Mesenchymal stem cell (in vitro differentiated cells and primary cell): Measurements from ENCODE around the gene KRTCAP2.

Experiments
- DNase-seq: peaks from one replicate; pipeline ENCODE4 v3.0.0-alpha.2; 2013
- H2AFZ ChIP-seq: one replicate; pipeline ENCODE4 v1.6.1; 2013; ENCODE audit warnings: low read depth, mild to moderate bottlenecking, control low read depth, inconsistent platforms, low read length, moderate library complexity
- H2AK5ac ChIP-seq: 2 replicates; pipeline ENCODE4 v1.6.1; 2013; ENCODE audit warnings: low read length, moderate library complexity, mild to moderate bottlenecking, inconsistent platforms; ENCODE audit not compliant: severe bottlenecking
- H2BK120ac ChIP-seq: one replicate; pipeline ENCODE4 v1.6.1; 2013; ENCODE audit warnings: low read depth, mild to moderate bottlenecking, inconsistent platforms, low read length, moderate library complexity
- H2BK12ac ChIP-seq, 2 experiments: one replicate each; pipeline ENCODE4 v1.6.1; 2013; ENCODE audit warnings: inconsistent platforms in 2 of 2, low read length in 2 of 2, mild to moderate bottlenecking in 2 of 2, moderate library complexity in 2 of 2, control low read depth in 1 of 2
- H2BK15ac ChIP-seq: one replicate; pipeline ENCODE4 v1.6.1; 2013; ENCODE audit warnings: mild to moderate bottlenecking, low read depth, inconsistent platforms; ENCODE audit not compliant: poor library complexity, severe bottlenecking
- H2BK5ac ChIP-seq: 2 replicates; pipeline ENCODE4 v1.6.1; 2013; ENCODE audit warnings: low read depth, mild to moderate bottlenecking, low read length, control low read depth, inconsistent platforms; ENCODE audit not compliant: poor library complexity, severe bottlenecking
- H3K14ac ChIP-seq, 2 experiments: one replicate each; pipeline ENCODE4 v1.6.1; 2013; ENCODE audit warnings: inconsistent platforms in 2 of 2, low read length in 2 of 2, control low read depth in 1 of 2, mild to moderate bottlenecking in 1 of 2, moderate library complexity in 1 of 2
- H3K18ac ChIP-seq, 2 experiments: one replicate each; pipeline ENCODE4 v1.6.1; 2013; ENCODE audit warnings: inconsistent platforms in 2 of 2, low read length in 2 of 2, control low read depth in 1 of 2, low read depth in 1 of 2, mild to moderate bottlenecking in 1 of 2
- H3K23ac ChIP-seq, 2 experiments: one replicate each; pipeline ENCODE4 v1.6.1; 2013; ENCODE audit warnings: inconsistent platforms in 2 of 2, low read length in 2 of 2, mild to moderate bottlenecking in 2 of 2, moderate library complexity in 2 of 2, control low read depth in 1 of 2
- H3K27ac ChIP-seq: 2 replicates; pipeline ENCODE4 v1.5.1; 2013; ENCODE audit warnings: mild to moderate bottlenecking, moderate library complexity, low read length, control low read depth, inconsistent platforms; ENCODE audit not compliant: poor library complexity, severe bottlenecking
- H3K27me3 ChIP-seq, 2 experiments: 2 replicates each; pipeline versions ENCODE4 v1.6.1 to v1.7.0; 2013; ENCODE audit warnings: low read length in 2 of 2, mild to moderate bottlenecking in 2 of 2, moderate library complexity in 2 of 2, control low read depth in 1 of 2, inconsistent platforms in 1 of 2; ENCODE audit not compliant: control insufficient read depth in 1 of 2, insufficient read depth in 1 of 2
- H3K36me3 ChIP-seq, 2 experiments: 2 replicates each; pipeline versions ENCODE4 v1.6.1 to v1.7.0; 2013; ENCODE audit warnings: low read length in 2 of 2, control low read depth in 1 of 2, inconsistent platforms in 1 of 2, low read depth in 1 of 2, mild to moderate bottlenecking in 1 of 2; ENCODE audit not compliant: insufficient read depth in 2 of 2, control insufficient read depth in 1 of 2
- H3K4ac ChIP-seq, 2 experiments: one replicate each; pipeline ENCODE4 v1.6.1; 2013; ENCODE audit warnings: inconsistent platforms in 2 of 2, low read length in 2 of 2, mild to moderate bottlenecking in 2 of 2, moderate library complexity in 2 of 2, control low read depth in 1 of 2, low read depth in 1 of 2
- H3K4me1 ChIP-seq: 2 replicates; pipeline ENCODE4 v1.6.1; 2013; ENCODE audit warnings: low read depth, low read length, control low read depth; ENCODE audit not compliant: control insufficient read depth, insufficient read depth
- H3K4me2 ChIP-seq: 2 replicates; pipeline ENCODE4 v1.6.1; 2013; ENCODE audit warnings: low read length, mild to moderate bottlenecking, inconsistent platforms; ENCODE audit not compliant: poor library complexity, severe bottlenecking
- H3K4me3 ChIP-seq, 2 experiments: 2 replicates each; pipeline versions ENCODE4 v1.5.1 to v1.7.0; 2013; ENCODE audit warnings: low read length in 2 of 2, mild to moderate bottlenecking in 2 of 2, control low read depth in 1 of 2, low read depth in 1 of 2; ENCODE audit not compliant: insufficient read depth in 1 of 2
- H3K79me1 ChIP-seq: replicated peaks from 2 replicates; pipeline ENCODE4 v1.6.1; 2013; ENCODE audit warnings: mild to moderate bottlenecking, control low read depth, low read length, inconsistent platforms; ENCODE audit not compliant: poor library complexity, severe bottlenecking
- H3K9ac ChIP-seq: 2 replicates; pipeline ENCODE4 v1.7.0; 2013; ENCODE audit warnings: mild to moderate bottlenecking, low read length, moderate library complexity
- H3K9me3 ChIP-seq: 2 replicates; pipeline ENCODE4 v1.7.0; 2013; ENCODE audit warnings: mild to moderate bottlenecking, low read length; ENCODE audit not compliant: control insufficient read depth
- H4K8ac ChIP-seq: one replicate; pipeline ENCODE4 v1.6.1; 2013; ENCODE audit warnings: inconsistent platforms, mild to moderate bottlenecking, low read length, moderate library complexity
- H4K91ac ChIP-seq: one replicate; pipeline ENCODE4 v1.6.1; 2013; ENCODE audit warnings: mild to moderate bottlenecking, low read length, inconsistent platforms
- WGBS: methylation state at CpG from one replicate; pipeline ENCODE4 v1.1.7; 2013; ENCODE audit warnings: mixed read lengths; 5-methylcytosine and 5-hydroxymethylcytosine counted together

The KRTCAP2 gene

DNA sequence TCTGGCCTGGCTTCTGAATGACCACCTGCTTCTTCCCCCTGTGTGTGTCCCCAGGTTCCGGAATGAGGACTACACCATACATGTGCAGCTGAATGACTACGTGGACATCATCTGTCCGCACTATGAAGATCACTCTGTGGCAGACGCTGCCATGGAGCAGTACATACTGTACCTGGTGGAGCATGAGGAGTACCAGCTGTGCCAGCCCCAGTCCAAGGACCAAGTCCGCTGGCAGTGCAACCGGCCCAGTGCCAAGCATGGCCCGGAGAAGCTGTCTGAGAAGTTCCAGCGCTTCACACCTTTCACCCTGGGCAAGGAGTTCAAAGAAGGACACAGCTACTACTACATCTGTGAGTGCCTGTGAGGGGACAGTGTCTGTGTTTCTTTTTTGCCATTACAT lies 41.8 kb downstream of the KRTCAP2 start:
- Histone ChIP-seq H2BK15ac (no peak overlapping the region), H3K4me2 (no peak overlapping the region), H3K4me1 (peaks cover 44% of the 10 kb centered on the region), H4K91ac (no peak overlapping the region), H3K27me3 (peaks cover 26 to 44% of the 10 kb centered on the region in 2 experiments), H3K79me1 (no peaks in the 10 kb centered on the region), H2BK5ac (no peak overlapping the region), H3K23ac (no peak overlapping the region), H2AFZ (no peak overlapping the region), H3K9me3 (no peaks in the 10 kb centered on the region), H3K18ac (no peak overlapping the region), H3K36me3 (peaks cover 0 to 16% of the 10 kb centered on the region in 2 experiments), H3K27ac (no peak overlapping the region), H3K4ac (no peak overlapping the region), H3K9ac (no peak overlapping the region), H2AK5ac (no peak overlapping the region), H2BK120ac (no peak overlapping the region), H3K4me3 (no peak overlapping the region), H4K8ac (no peak overlapping the region), H2BK12ac (no peak overlapping the region), H3K14ac (no peak overlapping the region)
- WGBS = 98% methylated on average over 8 of the region's 8 CpGs
- DNase-seq = no peak

DNA sequence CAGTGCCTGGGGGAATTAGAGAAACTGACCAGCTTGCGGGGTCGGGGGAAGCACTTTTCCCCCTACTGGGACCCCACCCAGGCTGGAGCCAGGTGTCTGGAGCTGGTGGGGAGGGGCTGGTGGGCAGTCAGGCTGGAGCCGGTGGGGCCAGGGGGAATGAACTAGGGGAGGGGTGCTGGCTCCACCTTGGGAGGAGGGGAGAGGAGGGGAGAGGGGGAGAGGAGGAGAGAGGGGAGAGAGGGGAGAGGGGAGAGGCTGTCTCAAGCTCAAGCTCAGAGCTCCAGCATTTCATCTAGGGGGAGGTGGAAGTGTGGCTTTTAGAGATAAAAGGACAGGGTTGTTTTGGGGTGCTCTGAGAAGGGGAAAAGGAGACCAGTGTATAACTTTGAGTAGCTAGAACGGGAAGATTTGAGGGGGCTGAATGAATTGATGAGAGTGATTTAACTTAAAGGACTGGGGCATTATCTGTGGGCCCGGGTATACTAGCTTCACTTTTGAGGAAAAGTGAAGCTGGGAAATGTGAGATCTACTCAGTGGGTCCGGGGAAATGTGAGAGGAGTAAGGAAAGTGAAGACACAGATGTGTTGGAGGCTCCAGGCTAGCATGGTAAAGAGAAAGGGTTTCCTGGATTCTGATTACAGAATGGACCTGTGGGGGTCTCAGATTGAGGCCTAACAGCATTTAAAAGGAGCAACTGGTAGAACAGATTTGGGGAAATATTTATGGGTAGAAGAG lies 42.7 kb downstream of the KRTCAP2 start:
- no peak overlapping the region for H3K23ac ChIP-seq
- H3K14ac ChIP-seq = no peak overlapping the region
- no peak overlapping the region for H2AK5ac ChIP-seq
- H3K36me3 ChIP-seq = peaks cover 0 to 16% of the 10 kb centered on the region in 2 experiments
- H3K4me1 ChIP-seq = peaks cover 51% of the 10 kb centered on the region
- H3K4me2 ChIP-seq = no peak overlapping the region
- H3K18ac ChIP-seq = no peak overlapping the region
- no peak overlapping the region for H2BK5ac ChIP-seq
- WGBS = 50% methylated on average over 6 of the region's 6 CpGs
- no peak overlapping the region for H3K4me3 ChIP-seq
- H2AFZ ChIP-seq = no peak overlapping the region
- no peak overlapping the region for H4K8ac ChIP-seq
- no peak overlapping the region for H3K9ac ChIP-seq
- H2BK12ac ChIP-seq = no peak overlapping the region
- H3K27me3 ChIP-seq = peaks cover 35 to 53% of the 10 kb centered on the region in 2 experiments
- H3K9me3 ChIP-seq = no peaks in the 10 kb centered on the region
- no peak overlapping the region for H3K27ac ChIP-seq
- no peak overlapping the region for H4K91ac ChIP-seq
- H3K4ac ChIP-seq = no peak overlapping the region
- peak overlapping the region; percentile 38 for H2BK15ac ChIP-seq
- DNase-seq = no peak
- no peak overlapping the region for H2BK120ac ChIP-seq
- H3K79me1 ChIP-seq = no peaks in the 10 kb centered on the region

DNA sequence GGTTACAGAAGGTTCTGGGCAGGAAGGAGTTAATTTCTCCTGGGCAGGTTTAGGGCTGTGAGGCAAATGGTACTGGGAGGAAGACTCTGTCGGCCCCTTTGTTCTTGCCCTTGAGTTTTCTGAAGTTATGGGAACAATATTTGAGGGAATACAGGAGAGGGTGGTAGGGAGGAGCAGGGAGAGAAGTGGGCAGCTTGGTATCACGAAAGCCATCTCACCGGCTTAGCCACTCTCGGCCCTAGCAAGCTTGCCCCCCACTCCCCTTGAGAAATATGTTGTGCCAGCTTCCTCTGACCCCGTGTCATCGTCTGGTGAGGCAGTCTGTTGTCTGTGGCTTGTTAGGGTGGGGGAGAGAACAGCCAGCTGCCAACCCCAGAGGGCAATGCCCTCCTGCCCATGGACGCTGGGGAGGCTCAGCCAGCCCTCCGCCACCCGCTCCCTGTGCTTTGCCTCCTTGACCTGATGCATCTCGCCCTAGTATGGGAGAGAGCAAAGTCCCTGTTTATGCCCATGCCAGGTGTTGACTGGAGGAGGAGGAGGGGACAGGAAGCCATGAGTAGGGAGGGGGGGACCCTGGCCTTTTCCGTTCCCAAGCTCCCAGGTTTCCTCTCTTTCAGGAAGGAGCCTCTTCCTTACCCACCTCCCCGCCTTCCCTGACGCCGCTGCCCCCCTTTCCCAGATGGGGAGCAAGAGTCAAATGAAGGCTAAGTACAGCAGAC lies 44.2 kb downstream of the KRTCAP2 start:
- DNase-seq = no peak
- Histone ChIP-seq H2BK120ac (no peak overlapping the region), H4K91ac (no peak overlapping the region), H3K18ac (peak overlapping the region in 1 of 2 experiments; percentile 46), H3K27ac (no peak overlapping the region), H3K36me3 (peaks cover 0 to 13% of the 10 kb centered on the region in 2 experiments), H3K9me3 (no peaks in the 10 kb centered on the region), H2BK5ac (no peak overlapping the region), H3K4ac (no peak overlapping the region), H3K9ac (no peak overlapping the region), H2BK12ac (peak overlapping the region in 1 of 2 experiments; percentile 29), H3K4me2 (peak overlapping the region; percentile 79), H3K23ac (no peak overlapping the region), H3K14ac (peak overlapping the region in 1 of 2 experiments; percentile 44), H3K4me1 (peaks cover 51% of the 10 kb centered on the region), H2AK5ac (no peak overlapping the region), H2AFZ (no peak overlapping the region), H2BK15ac (no peak overlapping the region), H4K8ac (no peak overlapping the region), H3K27me3 (peaks cover 46 to 66% of the 10 kb centered on the region in 2 experiments), H3K4me3 (no peak overlapping the region), H3K79me1 (no peaks in the 10 kb centered on the region)
- 32% methylated on average over 10 of the region's 14 CpGs for WGBS
